SJCRH30 (cell line): Measurements from ENCODE around the gene ARID1B. TPM values are rescaled to one million over a fixed set of nuclear protein-coding genes. Genes with fewer than 3 reads are reported as not detected.

ENCODE experiments used
- DNase-seq, 2 experiments: peaks; one replicate each; pipeline ENCODE4 v3.0.0-alpha.2; 2015 to 2020
- H3K27ac ChIP-seq: fragments of 250-450 bp; sonication (Bioruptor Pico); 2 replicates; pipeline ENCODE4 v1.5.1; 2020; ENCODE audit warnings: mild to moderate bottlenecking, moderate library complexity
- H3K27me3 ChIP-seq: fragments of 250-450 bp; sonication (Bioruptor Pico); 2 replicates; pipeline ENCODE4 v1.5.1; 2020; ENCODE audit warnings: mild to moderate bottlenecking, moderate library complexity
- H3K36me3 ChIP-seq: fragments of 250-450 bp; sonication (Bioruptor Pico); 2 replicates; pipeline ENCODE4 v1.5.1; 2020; ENCODE audit warnings: mild to moderate bottlenecking, moderate library complexity
- H3K4me1 ChIP-seq: fragments of 250-450 bp; sonication (Bioruptor Pico); 2 replicates; pipeline ENCODE4 v1.5.1; 2020; ENCODE audit warnings: mild to moderate bottlenecking, moderate library complexity
- H3K4me3 ChIP-seq: fragments of 250-450 bp; sonication (Bioruptor Pico); 2 replicates; pipeline ENCODE4 v1.5.1; 2020; ENCODE audit warnings: mild to moderate bottlenecking, moderate library complexity
- H3K9me3 ChIP-seq: fragments of 250-450 bp; sonication (Bioruptor Pico); replicated peaks from 2 replicates; pipeline ENCODE4 v1.5.1; 2020; ENCODE audit warnings: mild to moderate bottlenecking, moderate library complexity
- total RNA-seq: library from RNA; depleted of rRNA; stranded (reverse); fragments of >200 nt; shearing (Covaris generic); gene quantifications from 2 replicates; pipeline ENCODE4 v1.2.3, GENCODE V29; 2014

The ARID1B gene
- total RNA-seq, 1 experiment from 2014 or later = 28.5 TPM

DNA sequence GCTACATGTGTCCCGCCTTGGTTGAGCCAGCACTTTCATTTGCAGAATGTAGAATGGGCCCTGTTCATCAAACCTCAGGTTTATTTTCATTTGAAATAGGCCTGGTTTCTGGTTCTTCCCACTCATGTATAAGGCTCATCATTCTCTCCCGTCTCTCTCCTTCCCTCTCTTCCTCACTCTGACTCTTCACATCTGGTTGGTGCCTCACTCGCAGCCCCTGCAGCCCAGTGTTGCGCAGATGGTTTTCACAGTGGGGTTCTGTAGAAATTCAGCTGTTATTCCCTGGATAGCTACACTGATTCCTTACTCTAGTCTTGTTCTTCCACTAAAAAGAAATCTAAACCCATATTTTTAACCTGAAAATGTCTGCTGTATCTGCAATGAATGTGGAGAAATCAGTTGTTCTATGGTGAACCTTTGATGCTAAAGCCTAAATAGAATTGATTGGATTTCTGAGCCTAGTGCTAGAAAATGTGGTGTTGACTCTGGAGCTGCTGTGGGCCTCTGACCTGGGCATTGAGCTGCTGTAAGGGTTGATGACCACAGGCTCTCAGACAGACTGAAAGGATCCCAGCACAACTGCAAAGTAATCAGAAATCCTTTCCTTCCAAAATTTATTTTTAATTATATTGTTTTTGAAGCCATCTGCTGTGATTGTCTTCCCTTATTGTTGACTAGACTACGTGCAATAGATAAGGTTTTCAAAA lies 395.8 kb downstream of the ARID1B start:
- no peaks in the 10 kb centered on the region; the same call in 1 of the 2 replicates for H3K36me3 ChIP-seq
- H3K4me3 ChIP-seq = no peak overlapping the region
- H3K27me3 ChIP-seq = no peaks in the 10 kb centered on the region
- H3K4me1 ChIP-seq = peaks cover 9% of the 10 kb centered on the region
- no peaks in the 10 kb centered on the region for H3K9me3 ChIP-seq
- no peak for DNase-seq
- H3K27ac ChIP-seq = no peak overlapping the region

DNA sequence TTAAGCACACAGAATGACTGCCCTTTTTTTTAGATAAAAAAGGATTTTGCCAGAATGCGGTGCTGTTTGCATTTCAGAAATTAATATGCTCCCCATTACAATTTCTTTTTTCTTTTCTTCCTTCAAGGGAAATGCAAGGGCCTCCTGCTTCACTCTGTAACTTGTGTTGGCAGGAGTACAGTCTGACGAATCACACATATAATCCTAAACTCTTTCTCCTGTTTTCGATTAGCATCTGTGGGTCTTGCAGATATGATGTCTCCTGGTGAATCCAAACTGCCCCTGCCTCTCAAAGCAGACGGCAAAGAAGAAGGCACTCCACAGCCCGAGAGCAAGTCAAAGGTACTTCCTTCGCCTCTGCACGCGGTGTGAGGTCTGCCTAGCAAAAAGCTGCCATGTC lies 396.6 kb downstream of the ARID1B start:
- no peak overlapping the region for H3K27ac ChIP-seq

DNA sequence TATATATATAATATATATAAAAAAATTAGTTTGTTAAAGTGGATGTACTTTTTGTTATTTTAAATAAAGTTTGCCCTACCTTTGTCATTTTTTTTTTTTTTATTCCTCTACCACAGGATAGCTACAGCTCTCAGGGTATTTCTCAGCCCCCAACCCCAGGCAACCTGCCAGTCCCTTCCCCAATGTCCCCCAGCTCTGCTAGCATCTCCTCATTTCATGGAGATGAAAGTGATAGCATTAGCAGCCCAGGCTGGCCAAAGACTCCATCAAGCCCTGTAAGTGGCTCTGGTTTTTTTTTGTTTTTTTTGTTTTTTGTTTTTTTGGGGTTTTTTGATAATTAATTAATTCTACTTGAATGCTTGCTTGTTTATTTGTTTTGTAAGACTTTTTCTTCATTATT lies 397.6 kb downstream of the ARID1B start:
- Histone ChIP-seq H3K4me1 (peaks cover 9% of the 10 kb centered on the region), H3K27ac (no peak overlapping the region), H3K27me3 (no peaks in the 10 kb centered on the region), H3K9me3 (no peaks in the 10 kb centered on the region), H3K4me3 (no peak overlapping the region), H3K36me3 (no peaks in the 10 kb centered on the region)
- no peak for DNase-seq

More for the DNA sequence above, 396.6 kb downstream of the ARID1B start:
- H3K4me3 ChIP-seq = no peak overlapping the region
- no peaks in the 10 kb centered on the region for H3K27me3 ChIP-seq
- H3K4me1 ChIP-seq = peaks cover 9% of the 10 kb centered on the region
- H3K9me3 ChIP-seq = no peaks in the 10 kb centered on the region
- DNase-seq = no peak
- H3K36me3 ChIP-seq = no peaks in the 10 kb centered on the region; the same call in 1 of the 2 replicates

DNA sequence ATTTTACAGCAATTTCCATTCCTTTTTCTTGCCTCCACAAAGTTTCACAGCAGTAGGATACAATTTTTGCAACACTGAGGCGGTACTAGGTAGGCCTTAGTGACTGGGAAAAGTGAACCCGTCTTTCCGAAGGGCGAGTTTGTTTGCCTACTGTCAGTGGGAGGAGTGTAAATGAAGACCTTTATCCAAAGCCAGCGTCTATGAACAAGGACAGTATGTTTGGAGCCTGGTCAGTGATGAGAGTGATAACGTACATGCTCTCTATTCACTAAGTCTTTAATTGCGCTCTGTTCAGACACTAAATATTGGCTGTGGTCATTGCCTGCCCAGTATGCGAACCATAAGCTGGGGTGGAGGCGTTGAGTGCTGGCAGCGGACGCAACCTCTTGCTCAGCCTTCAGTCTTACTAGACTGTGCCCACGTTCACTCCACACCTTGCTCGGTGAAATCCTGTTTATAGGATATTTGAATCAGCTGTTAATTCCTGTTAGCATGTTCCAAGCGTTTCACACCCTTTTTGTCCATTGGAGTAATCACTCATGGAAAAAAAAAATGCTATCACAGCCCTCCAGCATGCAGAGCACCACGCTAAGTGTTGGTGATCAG lies 400.7 kb downstream of the ARID1B start:
- no peak for DNase-seq
- Histone ChIP-seq H3K4me1 (no peaks in the 10 kb centered on the region), H3K36me3 (no peaks in the 10 kb centered on the region), H3K9me3 (no peaks in the 10 kb centered on the region), H3K27me3 (no peaks in the 10 kb centered on the region), H3K27ac (no peak overlapping the region), H3K4me3 (no peak overlapping the region)

DNA sequence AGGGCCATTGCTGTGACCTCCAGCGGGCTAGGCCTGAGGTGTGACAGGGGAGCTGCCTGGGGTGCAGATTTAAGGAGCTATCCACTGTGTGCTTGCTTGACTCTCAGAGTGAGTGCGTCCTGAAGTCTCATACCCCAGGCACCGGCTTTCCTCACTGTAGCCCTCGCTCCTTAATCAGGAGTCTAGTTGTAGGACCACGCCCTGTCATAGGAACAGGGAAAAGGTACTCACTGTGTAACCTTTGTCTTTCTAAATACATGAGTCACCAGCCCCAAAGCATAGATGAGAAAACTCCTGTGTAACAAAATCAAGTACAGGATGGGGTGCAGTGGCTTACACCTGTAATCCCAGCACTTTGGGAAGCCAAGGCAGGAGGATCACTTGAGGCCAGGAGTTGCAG lies 404.5 kb downstream of the ARID1B start:
- no peaks in the 10 kb centered on the region for H3K27me3 ChIP-seq
- H3K4me1 ChIP-seq = no peaks in the 10 kb centered on the region
- H3K36me3 ChIP-seq = peaks cover 8% of the 10 kb centered on the region; the same call in 1 of the 2 replicates
- H3K9me3 ChIP-seq = no peaks in the 10 kb centered on the region
- no peak overlapping the region for H3K4me3 ChIP-seq
- DNase-seq = no peak
- H3K27ac ChIP-seq = no peak overlapping the region

DNA sequence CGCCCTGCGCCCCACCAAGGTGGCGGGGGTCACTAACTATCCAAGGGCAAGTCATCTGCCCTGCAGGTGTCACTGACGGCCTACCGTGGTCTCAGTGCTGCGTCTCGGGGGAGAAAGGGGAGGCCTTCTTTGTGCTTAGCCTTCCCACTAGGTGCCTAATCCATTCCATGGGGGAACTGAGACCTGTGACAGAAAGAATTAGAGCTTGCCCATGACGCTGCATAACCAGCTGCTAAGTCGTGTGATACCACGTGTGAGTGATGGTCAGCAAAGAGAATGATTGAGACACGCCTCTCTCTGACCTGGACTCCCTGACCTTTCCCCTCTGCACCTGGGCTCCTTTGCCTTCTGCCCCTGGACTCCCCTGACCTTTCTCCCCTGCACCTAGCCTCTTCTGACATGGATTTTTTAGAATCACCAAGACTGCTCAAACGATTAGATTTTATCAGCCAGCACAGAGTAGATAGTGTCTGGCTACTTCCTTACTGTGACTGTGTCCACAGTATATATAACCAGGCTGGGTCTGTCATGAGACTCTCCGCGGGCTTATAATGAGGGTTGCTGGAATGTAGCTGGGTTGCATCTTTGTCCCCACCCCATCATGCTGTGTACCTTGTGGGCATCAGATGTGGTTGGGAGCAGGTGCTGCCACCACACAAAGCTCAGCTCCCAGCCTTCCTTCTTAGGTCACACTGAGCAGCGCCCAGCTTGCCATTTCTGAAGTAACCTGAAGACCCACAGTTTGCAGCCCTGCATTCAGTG lies 405.5 kb downstream of the ARID1B start:
- H3K4me1 ChIP-seq = no peaks in the 10 kb centered on the region
- no peak overlapping the region for H3K27ac ChIP-seq
- H3K9me3 ChIP-seq = no peaks in the 10 kb centered on the region
- no peaks in the 10 kb centered on the region for H3K27me3 ChIP-seq
- DNase-seq = no peak
- H3K36me3 ChIP-seq = peaks cover 8% of the 10 kb centered on the region; the same call in 1 of the 2 replicates
- no peak overlapping the region for H3K4me3 ChIP-seq

DNA sequence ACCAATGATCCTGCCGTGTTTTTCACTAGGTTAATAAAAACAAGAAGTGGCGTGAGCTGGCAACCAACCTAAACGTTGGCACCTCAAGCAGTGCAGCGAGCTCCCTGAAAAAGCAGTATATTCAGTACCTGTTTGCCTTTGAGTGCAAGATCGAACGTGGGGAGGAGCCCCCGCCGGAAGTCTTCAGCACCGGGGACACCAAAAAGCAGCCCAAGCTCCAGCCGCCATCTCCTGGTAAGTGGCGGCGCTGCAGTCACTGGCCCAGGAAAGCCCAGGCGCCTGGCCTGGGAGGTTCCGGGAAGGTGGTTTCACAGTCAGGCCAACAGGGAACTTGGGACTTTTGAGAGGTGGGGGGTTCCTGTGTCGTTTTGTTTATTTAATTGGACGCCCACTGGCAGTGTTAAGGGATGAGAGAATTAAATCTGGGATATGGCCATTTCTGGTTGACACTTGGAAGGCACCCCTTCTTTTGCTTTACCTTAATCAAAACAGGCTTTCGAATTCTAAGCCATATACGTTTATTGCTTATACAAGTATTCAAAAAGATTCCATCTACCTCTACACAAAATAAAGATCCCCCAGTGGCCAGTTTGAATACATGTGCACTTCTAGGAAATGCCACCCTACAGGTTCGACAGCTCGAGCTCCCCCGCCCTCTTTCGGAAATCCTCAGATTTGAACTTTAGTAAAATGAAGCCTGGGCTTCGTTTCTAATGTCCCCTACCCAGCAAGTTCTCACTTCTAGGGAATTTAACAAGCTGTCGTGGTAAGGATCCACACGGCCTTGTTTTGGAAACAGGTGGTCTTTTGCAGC lies 407.2 kb downstream of the ARID1B start:
- Histone ChIP-seq H3K27me3 (no peaks in the 10 kb centered on the region), H3K4me3 (no peak overlapping the region), H3K9me3 (no peaks in the 10 kb centered on the region), H3K36me3 (peaks cover 19% of the 10 kb centered on the region), H3K27ac (no peak overlapping the region), H3K4me1 (no peaks in the 10 kb centered on the region)
- peak; percentile 34 to 46 for DNase-seq

DNA sequence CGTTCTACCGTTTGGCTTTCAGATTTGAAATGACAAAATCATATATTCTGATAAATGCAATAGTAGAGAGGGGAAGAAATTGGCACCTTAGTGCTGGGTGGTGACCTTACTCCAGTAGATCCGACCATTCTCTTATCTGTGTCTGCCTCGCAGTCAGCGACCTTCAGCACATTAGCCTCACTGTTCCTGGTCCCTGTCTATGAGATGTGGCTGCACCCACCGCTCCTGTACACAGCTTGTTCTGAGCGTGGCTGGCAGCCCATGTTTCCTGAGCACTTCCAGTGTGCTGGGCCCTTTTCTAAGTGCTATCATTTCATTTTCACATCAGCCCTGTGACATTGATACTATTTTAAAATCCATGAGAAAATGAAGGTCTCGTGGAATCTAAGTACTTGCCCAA lies 408.0 kb downstream of the ARID1B start:
- Histone ChIP-seq H3K36me3 (peaks cover 23% of the 10 kb centered on the region), H3K4me3 (no peak overlapping the region), H3K4me1 (no peaks in the 10 kb centered on the region), H3K27me3 (no peaks in the 10 kb centered on the region), H3K9me3 (no peaks in the 10 kb centered on the region), H3K27ac (no peak overlapping the region)
- DNase-seq = no peak

DNA sequence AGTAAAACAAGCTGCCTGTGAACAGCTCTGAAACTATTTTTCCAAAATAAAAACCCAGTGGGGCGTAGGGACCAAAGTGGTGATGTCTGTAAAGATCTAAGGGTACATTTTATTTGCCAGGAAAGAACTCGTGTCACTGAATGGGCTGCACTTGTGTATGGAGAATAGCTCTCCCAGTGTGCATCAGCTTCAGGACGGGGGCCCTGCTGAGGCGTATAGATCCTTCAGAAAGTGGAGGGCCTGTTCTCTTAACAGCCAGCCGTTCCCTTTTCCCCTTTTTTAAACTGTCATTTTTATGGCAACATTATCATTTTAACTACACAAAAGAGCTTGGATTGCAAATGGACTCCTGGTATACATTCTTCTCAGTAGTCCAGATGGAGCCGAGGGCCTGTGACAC lies 408.8 kb downstream of the ARID1B start:
- Histone ChIP-seq H3K27me3 (no peaks in the 10 kb centered on the region), H3K9me3 (no peaks in the 10 kb centered on the region), H3K27ac (no peak overlapping the region), H3K4me1 (no peaks in the 10 kb centered on the region), H3K36me3 (peaks cover 28% of the 10 kb centered on the region), H3K4me3 (no peak overlapping the region)
- DNase-seq = no peak

DNA sequence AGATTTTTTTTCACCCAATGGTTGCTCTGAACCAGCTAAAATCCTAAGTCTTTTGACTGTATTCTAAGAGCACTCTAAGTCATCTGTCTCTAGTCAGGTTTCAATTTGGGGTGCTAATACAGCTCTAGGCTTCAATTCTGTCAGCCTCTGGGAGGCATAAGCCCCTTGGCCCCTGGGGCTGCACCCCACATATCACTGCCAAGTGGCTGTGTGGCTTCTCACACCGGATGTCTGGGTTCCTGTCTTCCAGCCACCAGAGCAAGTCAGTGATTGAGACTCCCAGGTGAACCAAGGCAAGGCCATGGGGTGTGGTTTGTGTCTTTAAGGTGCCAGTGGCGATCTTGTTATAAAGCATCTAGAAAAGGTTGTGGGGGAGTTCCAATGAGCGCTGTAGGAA lies 409.6 kb downstream of the ARID1B start:
- no peaks in the 10 kb centered on the region for H3K27me3 ChIP-seq
- no peak for DNase-seq
- no peak overlapping the region for H3K4me3 ChIP-seq
- no peaks in the 10 kb centered on the region for H3K4me1 ChIP-seq
- no peaks in the 10 kb centered on the region for H3K9me3 ChIP-seq
- no peak overlapping the region for H3K27ac ChIP-seq
- peaks cover 28% of the 10 kb centered on the region for H3K36me3 ChIP-seq

DNA sequence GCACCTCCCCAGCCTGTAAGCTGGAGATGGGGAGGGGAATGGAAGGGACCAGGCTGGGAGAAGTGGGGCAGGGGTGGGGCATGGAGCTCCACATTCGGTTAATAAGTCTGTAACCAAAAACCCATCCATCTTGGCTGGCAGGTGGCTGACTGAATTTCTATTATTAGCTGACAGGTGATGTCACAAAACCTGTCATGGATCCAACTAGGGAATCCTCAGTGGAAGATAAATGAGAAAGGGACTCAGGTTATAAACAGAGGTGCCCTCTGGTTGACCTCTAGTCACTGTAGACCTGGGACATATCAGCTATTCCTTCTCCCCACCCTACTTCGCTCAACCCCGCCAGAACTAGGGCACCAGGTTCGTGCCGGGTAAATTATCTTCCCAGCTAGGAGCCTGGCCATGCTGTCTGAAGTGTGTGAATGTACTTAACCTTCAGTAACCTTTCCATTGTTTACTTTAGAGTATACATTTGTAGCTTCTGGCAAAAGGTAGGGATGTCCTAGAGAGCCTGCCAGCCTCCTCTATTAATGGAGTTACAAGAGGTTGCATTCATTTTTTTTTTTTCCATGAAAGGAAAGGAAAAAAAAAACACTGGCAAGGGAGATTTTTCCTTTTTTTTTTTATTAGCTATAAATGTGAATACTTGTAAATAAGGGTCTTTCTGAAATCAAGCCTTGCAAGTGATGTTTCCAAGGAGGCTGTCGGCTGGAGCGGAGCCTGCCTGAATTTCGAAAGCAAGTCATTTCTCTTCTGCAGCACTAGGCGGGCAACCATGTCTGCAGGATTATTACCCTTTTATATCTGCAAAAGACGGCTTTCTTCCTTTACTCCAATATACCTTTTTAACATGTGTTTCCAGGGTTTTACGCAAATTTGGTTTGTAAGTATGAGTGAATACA lies 410.3 kb downstream of the ARID1B start:
- Histone ChIP-seq H3K36me3 (peaks cover 28% of the 10 kb centered on the region), H3K27ac (no peak overlapping the region), H3K4me1 (no peaks in the 10 kb centered on the region), H3K9me3 (no peaks in the 10 kb centered on the region), H3K4me3 (no peak overlapping the region), H3K27me3 (no peaks in the 10 kb centered on the region)
- DNase-seq = no peak

DNA sequence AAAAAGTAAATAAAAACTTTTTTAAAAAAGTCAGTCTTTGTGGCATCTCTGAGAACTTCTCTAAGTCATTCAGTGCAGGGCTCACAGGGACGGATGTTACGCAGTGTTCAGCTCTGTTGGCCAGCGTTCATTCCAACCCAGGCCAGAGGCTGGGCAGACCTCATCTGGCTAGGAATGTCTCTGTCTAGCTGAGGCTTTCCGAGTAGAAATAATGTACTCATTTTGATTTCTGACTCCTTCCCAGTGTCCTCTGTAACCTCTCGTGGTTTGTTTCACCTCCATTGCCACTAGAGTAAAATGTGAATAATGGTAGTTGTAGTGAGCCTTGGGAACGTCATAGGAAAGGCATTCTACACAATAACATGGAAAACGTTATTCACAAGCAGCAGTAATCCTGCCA lies 411.0 kb downstream of the ARID1B start:
- H3K36me3 ChIP-seq = peaks cover 28% of the 10 kb centered on the region
- H3K27me3 ChIP-seq = no peaks in the 10 kb centered on the region
- no peak for DNase-seq
- H3K9me3 ChIP-seq = no peaks in the 10 kb centered on the region
- no peak overlapping the region for H3K4me3 ChIP-seq
- no peak overlapping the region for H3K27ac ChIP-seq
- H3K4me1 ChIP-seq = no peaks in the 10 kb centered on the region

DNA sequence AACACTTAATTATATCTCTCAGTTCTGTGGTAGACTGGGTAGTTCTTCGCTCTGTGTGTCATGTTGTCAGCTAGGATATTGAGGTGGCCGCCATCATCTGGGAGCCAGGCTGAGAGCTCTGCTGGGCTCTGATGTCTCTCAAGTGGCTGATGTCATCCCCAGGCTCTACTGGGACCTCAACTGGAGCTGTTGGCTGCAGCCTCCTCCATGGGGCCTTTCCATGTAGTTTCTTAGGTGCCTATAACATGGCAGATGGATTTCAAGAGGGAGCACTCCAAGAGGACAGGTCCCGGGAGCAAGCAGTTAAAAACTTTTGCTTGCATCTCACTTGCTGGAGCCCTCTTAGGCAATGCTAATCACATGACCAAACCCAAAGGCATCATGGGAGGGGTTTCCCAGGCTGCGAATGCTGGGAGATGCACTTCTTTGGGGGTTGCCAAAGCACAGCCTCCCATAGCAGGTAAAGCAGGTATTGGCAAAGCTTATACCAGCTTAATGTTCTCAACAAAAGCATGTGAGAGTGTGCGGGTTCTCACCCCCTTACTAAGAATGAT lies 416.3 kb downstream of the ARID1B start:
- peaks cover 19% of the 10 kb centered on the region for H3K36me3 ChIP-seq

More for the DNA sequence above, 416.3 kb downstream of the ARID1B start:
- Histone ChIP-seq H3K4me1 (no peaks in the 10 kb centered on the region), H3K9me3 (no peaks in the 10 kb centered on the region), H3K4me3 (no peak overlapping the region), H3K27ac (no peak overlapping the region), H3K27me3 (no peaks in the 10 kb centered on the region)
- no peak for DNase-seq
